ENCODE data around the gene TLDC2.
"Not testable (repeated sequence)": the region's sequence is repeated elsewhere in the genome, so short reads cannot be mapped to it uniquely, and the experiment has no call there.

The TLDC2 gene

DNA sequence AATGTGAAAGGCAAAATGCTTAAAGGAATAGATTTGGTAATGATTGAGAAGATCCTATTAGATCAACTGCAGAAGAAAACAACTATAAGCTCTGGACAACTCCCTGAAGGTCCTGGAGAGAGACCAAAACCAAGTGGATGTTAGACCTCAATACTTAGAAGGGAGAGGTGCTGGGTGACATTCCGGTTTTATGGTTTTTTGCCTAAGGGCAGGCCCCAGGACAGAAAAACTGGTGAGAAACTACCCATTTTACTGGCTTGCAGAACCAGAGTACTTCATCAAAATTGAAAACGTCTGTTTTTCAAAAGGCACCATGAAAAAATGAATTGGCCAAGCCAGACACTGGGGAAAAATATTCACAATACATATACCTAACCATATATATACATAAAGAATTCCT, 49.3 kb downstream of the TLDC2 start:
- Histone ChIP-seq H3K4me3 (ENCODE audit: low read length) (no peak overlapping the region), H3K9me3 (ENCODE audit: insufficient read depth, low read depth, low read length) (no peaks in the 10 kb centered on the region), H3K4me1 (ENCODE audit: insufficient read depth, low read length) (no peaks in the 10 kb centered on the region), H3K27me3 (ENCODE audit: insufficient read depth, low read length) (no peaks in the 10 kb centered on the region), H3K27ac (ENCODE audit: low read length) (no peak overlapping the region), H3K36me3 (ENCODE audit: insufficient read depth, low read depth, low read length) (peaks cover 32% of the 10 kb centered on the region), H3K9ac (ENCODE audit: low read depth, low read length) (no peak overlapping the region)

DNA sequence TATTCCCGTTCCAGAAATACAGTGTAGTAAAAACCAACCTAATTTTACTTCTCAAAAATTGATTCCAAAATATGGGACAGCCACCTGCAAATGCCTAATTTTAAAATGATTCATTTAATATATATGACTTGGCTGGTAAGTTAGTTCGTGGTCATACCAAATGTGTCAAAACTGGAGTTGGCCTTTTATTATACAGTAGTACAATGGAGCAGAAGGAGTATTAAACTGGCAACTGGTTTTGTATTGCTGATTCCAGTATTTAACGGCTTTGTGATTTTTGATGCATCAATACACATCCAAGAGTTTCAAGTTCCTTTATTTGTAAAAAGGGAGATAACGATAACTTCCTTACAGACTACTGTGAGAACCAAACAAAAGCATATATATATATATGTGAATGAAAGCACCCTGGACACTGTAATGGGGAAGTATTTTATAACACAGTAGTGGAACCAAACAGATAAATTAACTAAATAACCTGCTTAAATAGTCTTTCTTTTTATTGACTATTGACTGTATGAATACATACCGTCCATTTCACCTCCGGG, 50.8 kb downstream of the TLDC2 start:
- Histone ChIP-seq H3K4me3 (ENCODE audit: low read length) (no peak overlapping the region), H3K9me3 (ENCODE audit: insufficient read depth, low read depth, low read length) (no peaks in the 10 kb centered on the region), H3K27me3 (ENCODE audit: insufficient read depth, low read length) (no peaks in the 10 kb centered on the region), H3K9ac (ENCODE audit: low read depth, low read length) (no peak overlapping the region), H3K4me1 (ENCODE audit: insufficient read depth, low read length) (no peaks in the 10 kb centered on the region), H3K27ac (ENCODE audit: low read length) (no peak overlapping the region), H3K36me3 (ENCODE audit: insufficient read depth, low read depth, low read length) (peaks cover 45% of the 10 kb centered on the region)

DNA sequence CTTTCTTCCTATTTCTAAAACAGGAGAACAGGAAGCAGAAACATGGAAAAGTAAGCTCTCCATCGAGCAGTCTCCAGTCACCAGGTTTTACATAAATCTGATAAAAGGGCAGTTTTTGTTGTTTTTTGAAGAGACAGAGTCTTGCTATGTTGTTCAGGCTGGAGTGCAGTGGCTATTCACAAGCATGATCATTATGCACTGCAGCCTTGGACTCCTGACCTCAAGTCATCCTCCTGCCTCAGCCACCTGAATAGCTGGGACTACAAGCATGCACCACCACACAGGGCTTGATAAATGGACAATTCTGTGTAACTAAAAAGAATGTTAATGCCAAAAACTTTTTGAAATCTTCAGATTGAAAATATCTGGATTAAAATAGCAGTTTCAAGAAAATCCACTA, 51.8 kb downstream of the TLDC2 start:
- peaks cover 47% of the 10 kb centered on the region for H3K36me3 ChIP-seq (ENCODE audit: insufficient read depth, low read depth, low read length)
- H3K4me1 ChIP-seq (ENCODE audit: insufficient read depth, low read length): no peaks in the 10 kb centered on the region
- H3K4me3 ChIP-seq (ENCODE audit: low read length): no peak overlapping the region
- no peaks in the 10 kb centered on the region for H3K27me3 ChIP-seq (ENCODE audit: insufficient read depth, low read length)
- no peak overlapping the region for H3K27ac ChIP-seq (ENCODE audit: low read length)
- H3K9ac ChIP-seq (ENCODE audit: low read depth, low read length): no peak overlapping the region
- H3K9me3 ChIP-seq (ENCODE audit: insufficient read depth, low read depth, low read length): no peaks in the 10 kb centered on the region

DNA sequence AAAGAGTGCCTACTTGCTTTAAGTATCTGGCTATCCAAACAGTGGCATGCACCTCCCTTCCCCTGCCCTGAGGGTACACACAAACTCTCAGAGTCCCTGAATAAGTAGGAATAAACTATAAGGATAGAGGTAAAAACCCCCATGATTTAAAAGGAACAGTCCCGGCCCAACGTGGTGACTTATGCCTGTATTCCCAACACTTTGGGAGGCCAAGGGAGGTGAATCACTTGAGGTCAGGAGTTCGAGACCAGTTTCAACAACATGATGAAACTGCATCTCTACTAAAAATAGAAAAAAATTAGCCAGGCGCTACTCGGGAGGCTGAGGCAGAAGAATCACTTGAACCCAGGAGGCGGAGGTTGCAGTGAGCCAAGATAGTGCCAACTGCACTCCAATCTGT, 53.4 kb downstream of the TLDC2 start:
- Histone ChIP-seq H3K4me1 (ENCODE audit: insufficient read depth, low read length) (no peaks in the 10 kb centered on the region), H3K9ac (ENCODE audit: low read depth, low read length) (no peak overlapping the region), H3K4me3 (ENCODE audit: low read length) (no peak overlapping the region), H3K9me3 (ENCODE audit: insufficient read depth, low read depth, low read length) (no peaks in the 10 kb centered on the region), H3K27ac (ENCODE audit: low read length) (no peak overlapping the region), H3K27me3 (ENCODE audit: insufficient read depth, low read length) (no peaks in the 10 kb centered on the region), H3K36me3 (ENCODE audit: insufficient read depth, low read depth, low read length) (peaks cover 56% of the 10 kb centered on the region)

DNA sequence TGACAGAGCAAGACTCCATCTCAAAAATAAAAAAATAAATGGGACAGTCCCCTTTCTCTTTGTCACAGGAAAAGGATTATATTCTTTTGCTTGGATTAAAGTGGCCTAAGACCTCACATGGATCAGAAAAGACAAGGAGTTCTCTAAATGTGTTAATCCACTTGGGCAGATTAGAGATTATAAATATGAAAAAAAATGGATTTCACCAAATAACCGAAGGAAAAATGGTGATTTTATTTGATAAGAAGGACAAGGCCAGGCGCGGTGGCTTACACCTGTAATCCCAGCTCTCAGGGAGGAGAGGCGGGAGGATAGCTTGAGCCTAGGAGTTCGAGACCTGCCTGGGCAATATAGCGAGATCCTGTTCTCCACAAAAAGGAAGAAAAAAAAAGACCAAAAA, 53.8 kb downstream of the TLDC2 start:
- Histone ChIP-seq H3K36me3 (ENCODE audit: insufficient read depth, low read depth, low read length) (peaks cover 58% of the 10 kb centered on the region), H3K4me1 (ENCODE audit: insufficient read depth, low read length) (no peaks in the 10 kb centered on the region), H3K27ac (ENCODE audit: low read length) (no peak overlapping the region), H3K9me3 (ENCODE audit: insufficient read depth, low read depth, low read length) (no peaks in the 10 kb centered on the region), H3K4me3 (ENCODE audit: low read length) (no peak overlapping the region), H3K9ac (ENCODE audit: low read depth, low read length) (no peak overlapping the region), H3K27me3 (ENCODE audit: insufficient read depth, low read length) (no peaks in the 10 kb centered on the region)

- not testable (repeated sequence) for H3K4me3 ChIP-seq (ENCODE audit: low read length); H3K9ac ChIP-seq (ENCODE audit: low read depth, low read length); H3K27me3 ChIP-seq (ENCODE audit: insufficient read depth, low read length); H3K4me1 ChIP-seq (ENCODE audit: insufficient read depth, low read length); H3K27ac ChIP-seq (ENCODE audit: low read length); H3K9me3 ChIP-seq (ENCODE audit: insufficient read depth, low read depth, low read length)
- H3K36me3 ChIP-seq (ENCODE audit: insufficient read depth, low read depth, low read length): peaks cover 52% of the 10 kb centered on the region
Measured at GRCh38 chr20:36932067-36932466, 56.1 kb downstream of the TLDC2 start.

- Histone ChIP-seq H3K27me3 (ENCODE audit: insufficient read depth, low read length) (no peaks in the 10 kb centered on the region), H3K36me3 (ENCODE audit: insufficient read depth, low read depth, low read length) (peaks cover 45% of the 10 kb centered on the region), H3K9ac (ENCODE audit: low read depth, low read length) (no peak overlapping the region), H3K4me3 (ENCODE audit: low read length) (no peak overlapping the region), H3K4me1 (ENCODE audit: insufficient read depth, low read length) (no peaks in the 10 kb centered on the region), H3K9me3 (ENCODE audit: insufficient read depth, low read depth, low read length) (no peaks in the 10 kb centered on the region), H3K27ac (ENCODE audit: low read length) (no peak overlapping the region)
Measured at GRCh38 chr20:36932476-36933426, 56.8 kb downstream of the TLDC2 start.

DNA sequence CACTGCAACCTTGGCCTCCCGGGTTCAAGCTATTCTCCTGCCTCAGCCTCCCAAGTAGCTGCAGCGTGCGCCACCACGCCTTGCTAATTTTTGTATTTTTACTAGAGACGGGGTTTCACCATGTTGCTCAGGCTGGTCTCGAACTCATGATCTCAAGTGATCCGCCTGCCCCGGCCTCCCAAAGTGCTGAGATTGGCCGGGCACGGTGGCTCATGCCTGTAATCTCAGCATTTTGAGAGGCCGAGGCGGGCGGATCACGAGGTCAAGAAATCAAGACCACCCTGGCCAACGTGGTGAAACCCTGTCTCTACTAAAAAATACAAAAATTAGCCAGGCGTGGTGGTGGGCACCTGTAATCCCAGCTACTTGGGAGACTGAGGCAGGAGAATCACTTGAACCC, 57.6 kb downstream of the TLDC2 start:
- peaks cover 46% of the 10 kb centered on the region for H3K36me3 ChIP-seq (ENCODE audit: insufficient read depth, low read depth, low read length)

GRCh38 chr20:36936341-36936740, 60.4 kb downstream of the TLDC2 start:
- Histone ChIP-seq H3K4me1 (ENCODE audit: insufficient read depth, low read length) (no peaks in the 10 kb centered on the region; the same call in 1 of the 2 replicates), H3K9me3 (ENCODE audit: insufficient read depth, low read depth, low read length) (no peaks in the 10 kb centered on the region), H3K9ac (ENCODE audit: low read depth, low read length) (no peak overlapping the region), H3K27ac (ENCODE audit: low read length) (no peak overlapping the region), H3K4me3 (ENCODE audit: low read length) (no peak overlapping the region), H3K36me3 (ENCODE audit: insufficient read depth, low read depth, low read length) (peaks cover 44% of the 10 kb centered on the region), H3K27me3 (ENCODE audit: insufficient read depth, low read length) (no peaks in the 10 kb centered on the region)

More for the DNA sequence above, 57.6 kb downstream of the TLDC2 start:
- not testable (repeated sequence) for H3K27me3 ChIP-seq (ENCODE audit: insufficient read depth, low read length); H3K9me3 ChIP-seq (ENCODE audit: insufficient read depth, low read depth, low read length); H3K4me3 ChIP-seq (ENCODE audit: low read length); H3K9ac ChIP-seq (ENCODE audit: low read depth, low read length); H3K4me1 ChIP-seq (ENCODE audit: insufficient read depth, low read length); H3K27ac ChIP-seq (ENCODE audit: low read length)

DNA sequence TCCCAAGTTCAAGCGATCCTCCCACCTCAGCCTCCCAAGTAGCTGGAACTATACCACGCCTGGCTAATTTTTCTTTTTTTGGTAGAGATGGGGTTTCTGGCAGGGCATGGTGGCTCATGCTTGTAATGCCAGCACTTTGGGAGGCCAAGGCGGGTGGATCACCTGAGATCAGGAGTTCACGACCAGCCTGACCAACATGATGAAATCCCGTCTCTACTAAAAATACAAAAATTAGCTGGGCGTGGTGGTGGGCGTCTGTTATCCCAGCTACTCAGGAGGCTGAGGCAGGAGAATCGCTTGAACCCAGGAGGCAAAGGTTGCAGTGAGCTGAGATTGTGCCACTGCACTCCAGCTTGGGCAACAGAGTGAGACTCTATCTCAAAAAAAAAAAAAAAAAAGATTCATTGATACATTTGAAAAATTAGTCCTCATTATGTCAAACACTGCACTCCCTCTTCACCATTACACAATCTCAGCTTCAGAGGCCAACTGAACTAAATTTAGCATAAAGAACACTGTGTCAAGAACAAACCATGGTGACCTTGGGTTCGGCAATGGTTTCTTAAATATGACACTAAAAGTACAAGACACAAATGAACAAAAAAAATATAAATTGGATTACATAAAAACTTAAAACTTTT, 60.9 kb downstream of the TLDC2 start:
- H3K36me3 ChIP-seq (ENCODE audit: insufficient read depth, low read depth, low read length): peaks cover 47% of the 10 kb centered on the region

GRCh38 chr20:36937402-36937770, 61.4 kb downstream of the TLDC2 start:
- no peak overlapping the region for H3K27ac ChIP-seq (ENCODE audit: low read length)
- H3K9me3 ChIP-seq (ENCODE audit: insufficient read depth, low read depth, low read length): no peaks in the 10 kb centered on the region
- H3K36me3 ChIP-seq (ENCODE audit: insufficient read depth, low read depth, low read length): peaks cover 48% of the 10 kb centered on the region
- no peaks in the 10 kb centered on the region; the same call in 1 of the 2 replicates for H3K4me1 ChIP-seq (ENCODE audit: insufficient read depth, low read length)
- no peak overlapping the region for H3K4me3 ChIP-seq (ENCODE audit: low read length)
- no peak overlapping the region for H3K9ac ChIP-seq (ENCODE audit: low read depth, low read length)
- H3K27me3 ChIP-seq (ENCODE audit: insufficient read depth, low read length): no peaks in the 10 kb centered on the region

More for the DNA sequence above, 60.9 kb downstream of the TLDC2 start:
- H3K9ac ChIP-seq (ENCODE audit: low read depth, low read length); H3K27me3 ChIP-seq (ENCODE audit: insufficient read depth, low read length); H3K27ac ChIP-seq (ENCODE audit: low read length); H3K4me1 ChIP-seq (ENCODE audit: insufficient read depth, low read length); H3K4me3 ChIP-seq (ENCODE audit: low read length); H3K9me3 ChIP-seq (ENCODE audit: insufficient read depth, low read depth, low read length): not testable (repeated sequence)
